ENCODE measurements around the gene GPR63. TPM values are rescaled to one million over a fixed set of nuclear protein-coding genes. Genes with fewer than 3 reads are reported as not detected.

Gene GPR63
- total RNA-seq, 1 donor from 2014 or later, result 1.0 TPM

DNA sequence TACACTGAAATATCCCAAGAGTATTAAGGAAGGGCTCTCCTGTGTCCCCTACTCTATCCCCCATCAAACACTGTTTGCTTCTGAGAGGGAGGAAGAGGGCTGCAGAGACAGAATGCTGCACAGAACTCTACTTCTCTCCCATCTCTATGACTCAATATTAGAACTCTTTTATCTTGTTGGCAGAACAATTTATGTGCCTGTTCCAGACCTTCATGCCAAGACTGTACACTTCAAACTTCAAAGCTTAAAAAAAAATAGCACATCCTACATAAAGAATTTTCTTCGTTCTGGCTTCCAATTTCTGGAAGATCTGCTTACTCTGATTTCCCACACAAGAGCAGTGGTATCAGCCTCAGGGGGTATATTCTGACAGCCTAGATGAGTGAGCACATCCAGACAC is 19.6 kb upstream of the GPR63 start:
- intact Hi-C loops (cut with micrococcal nuclease), result no loop called here
- TF ChIP-seq, protein P1, sequence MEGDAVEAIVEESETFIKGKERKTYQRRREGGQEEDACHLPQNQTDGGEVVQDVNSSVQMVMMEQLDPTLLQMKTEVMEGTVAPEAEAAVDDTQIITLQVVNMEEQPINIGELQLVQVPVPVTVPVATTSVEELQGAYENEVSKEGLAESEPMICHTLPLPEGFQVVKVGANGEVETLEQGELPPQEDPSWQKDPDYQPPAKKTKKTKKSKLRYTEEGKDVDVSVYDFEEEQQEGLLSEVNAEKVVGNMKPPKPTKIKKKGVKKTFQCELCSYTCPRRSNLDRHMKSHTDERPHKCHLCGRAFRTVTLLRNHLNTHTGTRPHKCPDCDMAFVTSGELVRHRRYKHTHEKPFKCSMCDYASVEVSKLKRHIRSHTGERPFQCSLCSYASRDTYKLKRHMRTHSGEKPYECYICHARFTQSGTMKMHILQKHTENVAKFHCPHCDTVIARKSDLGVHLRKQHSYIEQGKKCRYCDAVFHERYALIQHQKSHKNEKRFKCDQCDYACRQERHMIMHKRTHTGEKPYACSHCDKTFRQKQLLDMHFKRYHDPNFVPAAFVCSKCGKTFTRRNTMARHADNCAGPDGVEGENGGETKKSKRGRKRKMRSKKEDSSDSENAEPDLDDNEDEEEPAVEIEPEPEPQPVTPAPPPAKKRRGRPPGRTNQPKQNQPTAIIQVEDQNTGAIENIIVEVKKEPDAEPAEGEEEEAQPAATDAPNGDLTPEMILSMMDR (IDR thresholded peaks at IDR 0.05; ENCODE audit: borderline replicate concordance), result no peak
- Histone ChIP-seq H3K36me3 (no peaks in the 10 kb centered on the region), H3K9me3 (replicated peaks) (peaks cover 4% of the 10 kb centered on the region), H3K27ac (replicated peaks) (no peak overlapping the region), H3K4me1 (peaks cover 7% of the 10 kb centered on the region), H3K4me3 (no peak overlapping the region), H3K27me3 (ENCODE audit: low read depth) (no peaks in the 10 kb centered on the region)
- DNase-seq, result no peak

DNA sequence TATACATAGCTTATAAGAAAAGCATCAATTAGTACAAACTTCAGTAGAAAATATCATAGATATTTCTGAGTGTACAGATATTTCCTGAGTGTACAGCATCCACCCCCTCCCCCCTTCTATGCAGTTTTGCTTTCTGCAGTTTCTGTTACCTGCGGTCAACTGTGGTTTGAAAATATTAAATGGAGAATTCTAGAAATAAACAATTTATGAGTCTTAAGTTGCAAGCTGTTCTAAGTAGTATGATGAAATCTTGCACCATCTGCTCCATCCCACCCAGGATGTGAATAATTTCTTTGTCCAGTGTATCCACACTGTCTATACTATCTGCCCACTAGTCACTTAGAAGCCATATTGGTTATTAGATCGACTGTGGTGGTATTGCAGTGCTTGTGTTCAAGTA is 15.8 kb upstream of the GPR63 start:
- DNase-seq, result no peak
- H3K27ac ChIP-seq (replicated peaks), result no peak overlapping the region
- H3K9me3 ChIP-seq (replicated peaks), result peaks cover 11% of the 10 kb centered on the region
- TF ChIP-seq, protein P1 (IDR thresholded peaks at IDR 0.05; ENCODE audit: borderline replicate concordance), result no peak
- H3K36me3 ChIP-seq, result no peaks in the 10 kb centered on the region
- H3K4me3 ChIP-seq, result no peak overlapping the region
- peaks cover 7% of the 10 kb centered on the region for H3K4me1 ChIP-seq
- no peaks in the 10 kb centered on the region for H3K27me3 ChIP-seq (ENCODE audit: low read depth)
- intact Hi-C loops (cut with micrococcal nuclease), result no loop called here

DNA sequence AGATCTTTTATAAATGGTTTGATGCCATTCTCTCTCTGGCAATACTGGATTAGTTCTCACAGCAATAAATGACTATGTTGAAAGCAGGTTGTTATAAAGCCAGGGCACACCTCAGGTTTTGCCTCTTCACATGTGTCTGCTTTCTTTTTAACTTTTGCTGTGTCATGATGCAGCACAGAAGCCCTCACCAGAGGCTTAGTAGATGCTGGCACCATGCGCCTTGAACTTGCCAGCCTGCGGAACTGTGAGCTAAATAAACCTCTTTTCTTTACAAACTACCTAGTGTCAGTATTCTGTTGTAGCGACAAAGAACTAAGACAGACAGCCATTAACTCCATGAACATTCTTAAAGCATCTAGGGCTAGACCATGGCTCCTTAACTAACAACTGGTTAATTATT is 15.3 kb upstream of the GPR63 start:
- no peaks in the 10 kb centered on the region for H3K27me3 ChIP-seq (ENCODE audit: low read depth)

DNA sequence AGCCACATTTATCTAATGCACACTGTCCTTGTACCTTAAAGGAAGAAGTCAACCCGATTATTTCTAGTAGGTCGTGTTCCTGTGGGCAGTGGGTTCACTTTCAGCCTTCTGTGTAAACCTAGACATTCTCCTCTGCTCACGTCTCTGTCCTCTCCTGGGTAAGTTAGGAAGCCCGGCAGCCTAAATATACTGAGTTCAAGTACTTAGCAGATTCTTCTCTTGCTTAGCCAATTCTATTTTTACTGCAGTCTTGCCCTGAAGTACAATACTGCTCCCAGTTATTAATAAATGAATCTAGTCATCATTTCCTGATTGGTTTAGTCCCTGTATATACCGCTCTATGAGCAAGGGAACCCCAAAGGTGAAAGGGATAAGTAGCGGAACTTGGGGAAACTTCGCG is 14.6 kb upstream of the GPR63 start:
- no peaks in the 10 kb centered on the region for H3K27me3 ChIP-seq (ENCODE audit: low read depth)
- H3K4me1 ChIP-seq, result peaks cover 5% of the 10 kb centered on the region
- H3K36me3 ChIP-seq, result no peaks in the 10 kb centered on the region
- H3K4me3 ChIP-seq, result no peak overlapping the region
- H3K27ac ChIP-seq (replicated peaks), result peak overlapping the region; percentile 35
- DNase-seq, result no peak
- intact Hi-C loops (cut with micrococcal nuclease), result no loop called here
- H3K9me3 ChIP-seq (replicated peaks), result peaks cover 23% of the 10 kb centered on the region
- TF ChIP-seq, protein P1 (IDR thresholded peaks at IDR 0.05; ENCODE audit: borderline replicate concordance), result no peak

More for the DNA sequence above, 15.3 kb upstream of the GPR63 start:
- H3K4me1 ChIP-seq, result peaks cover 7% of the 10 kb centered on the region
- H3K9me3 ChIP-seq (replicated peaks), result peaks cover 16% of the 10 kb centered on the region
- no peak overlapping the region for H3K4me3 ChIP-seq
- no peaks in the 10 kb centered on the region for H3K36me3 ChIP-seq
- TF ChIP-seq, protein P1 (IDR thresholded peaks at IDR 0.05; ENCODE audit: borderline replicate concordance), result no peak
- intact Hi-C loops (cut with micrococcal nuclease), result no loop called here
- no peak overlapping the region for H3K27ac ChIP-seq (replicated peaks)
- no peak for DNase-seq

DNA sequence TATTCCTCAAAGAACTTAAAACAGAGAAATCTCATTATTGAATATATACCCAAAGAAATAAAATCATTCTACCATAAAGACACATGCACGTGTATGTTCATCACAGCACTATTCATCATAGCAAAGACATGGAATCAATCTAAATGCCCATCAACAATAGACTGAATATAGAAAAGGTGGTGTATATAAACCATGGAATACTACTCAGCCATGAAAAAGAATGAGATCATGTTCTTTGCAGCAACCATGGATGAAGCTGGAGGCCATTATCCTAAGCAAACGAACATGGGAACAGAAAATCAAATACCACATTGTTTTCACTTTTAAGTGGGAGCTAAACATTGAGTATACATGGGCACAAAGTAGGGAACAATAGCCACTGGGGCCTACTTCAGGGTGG is 12.3 kb upstream of the GPR63 start:
- TF ChIP-seq, protein P1 (IDR thresholded peaks at IDR 0.05; ENCODE audit: borderline replicate concordance), result no peak

DNA sequence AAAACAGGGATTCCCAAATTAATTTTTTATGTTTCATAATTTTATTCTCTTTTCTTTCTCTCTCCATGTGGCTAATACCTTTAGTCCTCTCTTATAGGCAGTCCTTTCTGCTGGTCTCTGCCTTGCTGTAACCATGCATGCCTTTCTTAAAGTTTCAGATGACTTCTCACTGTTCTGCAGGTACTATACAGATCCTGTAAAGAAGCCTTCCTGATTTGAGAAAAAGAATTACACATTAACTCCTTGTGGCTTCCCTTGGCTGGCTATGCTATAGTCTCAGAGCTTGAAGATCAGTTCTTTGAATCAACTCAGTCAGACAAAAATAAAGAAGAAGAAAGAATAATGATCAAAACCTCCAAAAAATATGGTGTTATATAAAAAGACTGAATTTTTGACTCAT is 7.3 kb upstream of the GPR63 start:
- Histone ChIP-seq H3K4me1 (no peaks in the 10 kb centered on the region), H3K4me3 (no peak overlapping the region), H3K36me3 (no peaks in the 10 kb centered on the region), H3K27ac (replicated peaks) (no peak overlapping the region), H3K9me3 (replicated peaks) (peaks cover 41% of the 10 kb centered on the region), H3K27me3 (ENCODE audit: low read depth) (no peaks in the 10 kb centered on the region)
- no peak for DNase-seq
- TF ChIP-seq, protein P1 (IDR thresholded peaks at IDR 0.05; ENCODE audit: borderline replicate concordance), result no peak
- intact Hi-C loops (cut with micrococcal nuclease), result no loop called here

More for the DNA sequence above, 12.3 kb upstream of the GPR63 start:
- Histone ChIP-seq H3K4me3 (no peak overlapping the region), H3K4me1 (no peaks in the 10 kb centered on the region), H3K36me3 (no peaks in the 10 kb centered on the region), H3K27me3 (ENCODE audit: low read depth) (no peaks in the 10 kb centered on the region), H3K9me3 (replicated peaks) (peaks cover 46% of the 10 kb centered on the region), H3K27ac (replicated peaks) (no peak overlapping the region)
- intact Hi-C loops (cut with micrococcal nuclease), result no loop called here
- DNase-seq, result no peak

Measured in left ventricle myocardium inferior (tissue), 1 donor.